GM19025 (cell line): Measurements from ENCODE around the gene CRKL.
A peak's percentile ranks its signal among the peaks of the same experiment; 100 is the strongest.

Experiments
- ATAC-seq: cut with Tn5 transposase; IDR thresholded peaks from one replicate; pipeline ENCODE4 v1.9.1; 2021; ENCODE audit warnings: mild to moderate bottlenecking, low read depth, moderate library complexity; ENCODE audit not compliant: unreplicated experiment

Gene CRKL

GRCh38 chr22:20993304-20994127, 76.3 kb downstream of the CRKL start:
- no peak for ATAC-seq

- no peak for ATAC-seq
These were observed 77.1 kb downstream of the CRKL start for GRCh38 chr22:20994128-20994901.

- no peak for ATAC-seq
These were observed 77.7 kb downstream of the CRKL start for GRCh38 chr22:20994902-20995241.

- ATAC-seq: no peak
These were observed 78.3 kb downstream of the CRKL start for GRCh38 chr22:20995329-20996030.

- no peak for ATAC-seq
These were observed 78.8 kb downstream of the CRKL start for GRCh38 chr22:20996031-20996410.

- ATAC-seq: no peak
These were observed 79.7 kb downstream of the CRKL start for GRCh38 chr22:20996598-20997535.

GRCh38 chr22:20997536-20998257, 80.5 kb downstream of the CRKL start:
- ATAC-seq: no peak

- no peak for ATAC-seq
These were observed 81.5 kb downstream of the CRKL start for GRCh38 chr22:20998411-20999336.

GRCh38 chr22:20999350-21000206, 82.4 kb downstream of the CRKL start:
- ATAC-seq: no peak

- ATAC-seq: no peak
These were observed 83.2 kb downstream of the CRKL start for GRCh38 chr22:21000207-21000986.

GRCh38 chr22:21000987-21001600, 83.9 kb downstream of the CRKL start:
- no peak for ATAC-seq

- peak; percentile 78 for ATAC-seq
These were observed 84.6 kb downstream of the CRKL start, which contains the start of gene THAP7 for GRCh38 chr22:21001601-21002325. TSS of gene THAP7 (minus strand) at chr22:21002118. CDS start at chr22:21001911, 207 bp downstream.
